ENCODE results near the gene CLDN10.

DNA sequence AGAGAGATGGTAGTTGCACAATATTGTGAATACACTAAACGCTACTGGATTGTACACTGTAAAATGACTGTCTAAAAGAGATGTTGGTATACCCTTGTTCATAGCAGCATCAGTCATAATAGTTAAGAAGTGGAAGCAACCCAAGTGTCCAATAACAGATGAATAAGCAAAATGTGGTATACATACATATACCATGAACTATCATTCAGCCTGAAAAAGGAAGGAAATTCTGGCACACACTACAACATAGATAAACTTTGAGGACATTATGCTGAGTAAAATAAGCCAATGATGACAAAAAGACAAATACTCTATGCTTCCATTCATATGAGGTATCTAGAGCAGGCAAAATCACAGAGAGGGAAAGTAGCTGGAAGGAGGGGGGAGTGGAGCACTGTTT is 76.0 kb downstream of the CLDN10 start:
- TF ChIP-seq POLR2AphosphoS5 (IDR thresholded peaks at IDR 0.05) (no peak), POLR2A (IDR thresholded peaks at IDR 0.05) (no peak)

Data from gastroesophageal sphincter (tissue), 2 donors.